Retina (tissue), 1 donor: ENCODE data around the gene GIMAP4.
"Not testable (repeated sequence)": the region's sequence is repeated elsewhere in the genome, so short reads cannot be mapped to it uniquely, and the experiment has no call there.

ENCODE experiments used
- DNase-seq: peaks from one replicate; pipeline ENCODE4 v3.0.0-alpha.2; 2016

GIMAP4 gene

DNA sequence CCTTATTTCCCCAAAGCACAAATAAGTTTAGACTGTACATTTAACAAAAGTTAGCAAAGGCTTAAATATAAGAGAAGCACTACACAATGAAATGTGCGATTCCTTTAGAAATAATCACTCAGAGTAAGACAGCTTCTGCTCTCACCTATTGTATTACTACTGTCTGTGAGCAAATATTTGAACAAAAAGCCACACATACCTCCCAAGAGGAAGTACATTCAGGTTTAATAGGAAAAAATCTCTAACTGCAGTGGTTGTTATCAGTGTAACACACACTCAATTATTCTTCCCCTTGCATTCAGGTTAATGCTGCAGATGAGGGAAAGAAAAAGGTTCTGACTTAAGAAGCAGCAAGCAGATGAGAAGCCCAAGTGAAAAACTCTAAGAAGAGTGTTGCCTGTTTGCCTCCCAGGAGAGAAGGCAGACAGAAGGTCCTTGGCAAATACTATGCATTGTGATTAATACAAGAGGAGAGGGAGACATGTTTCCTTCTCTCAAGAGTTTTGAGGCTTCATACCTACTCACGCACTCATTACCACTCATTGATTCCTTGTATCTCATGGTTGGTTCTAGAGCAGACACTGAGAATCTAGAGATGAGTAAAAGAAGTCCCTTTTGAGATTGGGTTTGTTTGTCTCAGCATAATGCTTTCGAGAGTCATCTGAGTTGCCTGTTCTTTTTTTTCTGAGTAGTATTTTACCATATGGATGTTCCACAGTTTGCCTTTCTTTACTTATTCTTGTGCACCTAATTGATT lies 13.6 kb downstream of the GIMAP4 start:
- DNase-seq: no peak

DNA sequence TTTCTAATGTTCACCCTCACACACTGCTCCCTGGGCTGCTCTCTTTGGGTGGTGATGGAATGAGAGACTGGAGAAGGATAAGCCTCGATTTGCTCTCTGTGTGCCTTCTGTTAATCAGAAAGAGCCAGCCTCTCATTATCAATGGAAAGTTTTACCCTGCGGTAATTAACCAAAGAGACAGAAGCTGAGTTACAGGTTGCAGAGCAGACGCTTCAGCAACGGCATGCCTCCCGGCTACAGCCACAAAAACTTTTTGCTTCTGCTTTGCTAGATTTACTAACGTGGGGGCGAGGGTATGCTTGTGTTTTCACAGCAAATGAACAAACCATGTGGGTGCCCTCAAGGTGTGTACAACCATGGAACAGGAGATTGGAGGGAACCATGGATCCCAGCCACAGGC lies 18.0 kb downstream of the GIMAP4 start:
- DNase-seq: no peak

DNA sequence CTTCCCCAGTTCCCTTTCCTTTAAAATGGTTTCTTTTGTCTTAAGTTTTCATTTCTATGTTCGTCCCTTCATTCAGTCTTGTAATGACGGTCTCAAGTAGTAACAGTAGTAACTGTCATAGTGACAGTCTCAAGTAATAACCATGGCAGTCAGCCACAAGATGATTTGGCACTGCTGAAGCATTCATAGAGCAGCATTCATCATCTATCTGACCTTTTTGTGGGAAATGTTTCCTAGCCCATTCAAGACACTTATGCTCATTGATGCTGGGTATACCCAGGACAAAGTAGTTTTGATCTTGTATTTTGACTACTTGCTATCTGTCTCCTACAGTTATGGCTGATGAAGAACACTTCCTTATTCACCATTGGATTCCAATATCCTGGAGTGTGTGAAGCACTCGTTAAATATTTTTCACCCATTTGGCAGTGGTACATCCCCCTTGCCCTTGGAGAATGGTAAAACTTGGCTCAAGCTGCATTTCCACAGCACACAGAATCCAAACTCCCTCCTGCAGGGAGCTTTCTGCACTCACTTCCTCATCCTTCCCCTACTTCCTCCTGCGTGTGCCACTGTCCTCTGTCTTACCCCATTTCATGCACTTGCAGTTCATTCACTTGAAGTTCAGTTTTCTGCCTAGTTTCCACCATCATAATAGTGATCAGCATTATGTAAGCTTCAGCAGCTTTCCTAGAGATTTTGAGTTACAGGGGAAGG lies 19.0 kb downstream of the GIMAP4 start:
- DNase-seq: no peak

DNA sequence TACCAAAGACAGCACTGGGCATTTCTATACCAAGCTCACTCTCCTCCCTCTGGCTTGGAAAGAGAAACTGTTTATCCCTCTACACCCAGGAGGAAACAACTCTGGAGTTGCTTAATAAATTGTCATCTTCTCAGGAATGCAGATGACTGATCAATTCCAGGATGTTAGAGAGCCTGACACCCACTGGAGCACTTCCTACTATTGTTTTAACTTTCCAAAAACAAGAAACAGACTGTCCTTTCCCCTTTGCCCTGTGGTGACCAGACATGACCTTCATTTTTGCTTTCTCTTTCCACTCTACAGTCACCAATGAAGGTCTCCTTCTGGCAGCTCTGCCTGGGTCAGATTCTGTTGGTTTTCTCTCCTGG lies 19.6 kb downstream of the GIMAP4 start:
- no peak for DNase-seq

DNA sequence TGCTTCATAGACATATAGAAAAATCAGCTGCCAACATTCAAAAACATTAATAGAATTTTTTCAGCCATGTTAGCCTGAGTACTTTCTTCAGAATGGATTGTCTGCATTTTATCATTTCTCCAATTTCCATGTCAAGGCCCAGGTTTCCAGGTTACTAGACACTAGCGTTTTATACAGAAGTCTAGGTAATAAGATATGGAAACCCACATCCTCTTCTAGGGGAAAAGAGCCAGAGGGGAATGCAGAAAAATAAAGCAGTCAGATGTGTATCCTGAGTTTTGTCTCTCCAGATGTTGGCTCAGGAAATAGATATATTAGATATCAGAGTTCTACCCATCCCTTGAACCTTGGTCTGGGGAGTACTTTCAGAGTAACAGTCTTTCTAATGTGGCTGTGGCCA lies 20.4 kb downstream of the GIMAP4 start:
- DNase-seq: no peak

DNA sequence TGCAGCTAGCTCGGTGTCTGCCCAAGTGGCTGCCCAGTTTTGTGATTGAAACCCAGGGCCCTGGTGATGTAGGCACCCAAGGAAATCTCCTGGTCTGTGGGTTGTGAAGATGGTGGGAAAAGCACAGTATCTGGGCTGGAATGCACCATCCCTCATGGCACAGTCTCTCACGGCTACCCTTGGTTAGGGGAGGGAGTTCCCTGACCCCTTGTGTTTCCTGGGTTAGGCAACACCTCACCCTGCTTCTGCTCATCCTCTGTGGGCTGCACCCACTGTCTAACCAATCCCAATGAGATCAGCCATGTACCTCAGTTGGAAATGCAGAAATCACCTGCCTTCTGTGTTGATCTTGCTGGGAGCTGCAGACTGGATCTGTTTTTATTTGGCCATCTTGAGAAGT lies 27.6 kb downstream of the GIMAP4 start:
- no peak for DNase-seq

DNA sequence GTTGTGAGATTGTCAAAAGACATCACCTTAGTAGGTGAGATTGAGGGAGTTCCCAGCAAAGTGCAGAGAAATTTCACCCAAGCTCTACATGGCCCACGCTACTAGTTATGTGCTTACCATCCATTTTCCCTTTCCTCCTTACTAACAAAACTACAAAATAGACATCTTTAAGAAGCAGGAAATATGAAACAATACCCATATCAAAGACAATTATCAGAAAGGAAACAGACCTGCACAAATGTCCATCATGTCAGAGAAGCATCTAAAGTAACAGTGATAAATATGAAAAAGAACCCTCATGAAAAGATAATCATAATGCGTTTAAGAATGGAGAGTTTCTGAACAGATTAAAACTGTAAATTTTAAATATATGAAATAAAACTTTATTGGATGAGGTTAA lies 28.2 kb downstream of the GIMAP4 start:
- no peak for DNase-seq

DNA sequence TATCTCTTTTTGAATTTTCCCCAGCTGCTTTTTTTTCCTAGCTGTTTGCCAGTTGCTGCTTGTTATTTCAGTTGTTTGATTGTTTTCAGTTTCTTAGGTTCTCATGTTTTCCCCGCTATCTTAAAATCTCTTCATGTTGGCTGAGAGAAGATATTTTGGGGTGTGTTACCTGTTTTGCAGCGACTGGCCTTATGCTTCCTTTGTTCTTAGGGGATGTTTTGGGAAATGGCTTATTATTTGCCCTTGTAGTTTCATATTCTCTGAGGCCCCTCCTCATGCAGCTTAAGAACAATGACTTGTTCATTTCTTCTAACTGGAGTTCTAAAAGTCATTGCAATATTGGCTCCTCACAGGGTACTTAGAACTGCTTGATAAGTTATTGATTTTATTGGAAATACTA lies 36.4 kb downstream of the GIMAP4 start:
- DNase-seq: not testable (repeated sequence)

DNA sequence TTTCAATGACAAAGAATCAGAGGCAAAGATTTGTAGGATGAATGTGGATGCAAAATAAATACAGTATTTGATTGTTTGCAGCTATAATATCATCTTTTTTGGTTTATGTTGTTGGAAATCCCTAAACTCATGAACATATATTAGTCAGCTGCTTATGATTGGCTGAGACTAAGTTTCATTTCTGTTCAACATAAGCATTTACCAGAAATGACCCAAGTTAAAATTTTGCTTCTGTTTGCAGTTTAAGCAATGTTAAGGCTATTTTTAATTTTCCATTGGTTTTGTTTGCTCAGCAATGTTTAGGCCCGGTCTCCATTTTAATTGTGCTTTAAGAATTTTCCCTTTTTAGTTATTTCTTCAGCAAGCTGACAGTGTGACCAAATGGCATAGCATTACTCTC lies 43.0 kb downstream of the GIMAP4 start:
- DNase-seq: no peak

DNA sequence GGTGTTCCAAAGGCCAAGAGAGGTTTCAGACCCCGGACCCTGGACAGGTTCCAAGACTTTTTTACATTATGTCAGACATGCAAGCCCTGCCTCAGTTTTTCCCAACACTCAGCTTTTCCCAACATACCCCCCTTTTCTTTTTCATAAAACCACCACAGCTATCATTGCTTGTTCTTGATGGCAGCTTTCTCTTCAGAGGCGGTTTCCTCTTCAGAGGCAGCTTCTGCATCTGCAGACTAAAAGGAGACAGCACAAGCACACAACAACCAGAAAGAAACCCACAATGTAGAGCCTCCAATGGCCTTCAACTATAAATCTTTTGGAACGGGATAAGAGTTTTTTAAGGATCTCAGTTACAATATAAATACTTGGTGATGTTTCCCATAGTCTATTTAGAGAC lies 45.7 kb downstream of the GIMAP4 start:
- DNase-seq: no peak

DNA sequence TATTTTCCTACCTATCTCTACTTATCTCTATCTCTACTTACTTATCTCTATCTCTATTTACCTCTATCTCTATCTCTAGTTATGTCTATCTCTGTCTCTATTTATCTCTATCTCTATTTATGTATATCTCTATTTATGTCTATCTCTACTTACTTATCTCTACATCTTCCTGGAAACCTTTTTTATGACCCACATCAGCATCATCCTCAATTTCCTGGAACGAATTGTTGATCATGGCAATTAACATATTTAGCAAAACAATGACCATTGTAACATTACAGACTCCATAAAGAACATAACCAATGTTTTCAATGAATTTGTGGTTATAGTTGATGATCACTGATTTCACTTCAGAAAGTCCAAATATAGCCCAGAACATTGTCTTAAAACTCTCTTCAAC lies 46.7 kb downstream of the GIMAP4 start:
- no peak for DNase-seq

DNA sequence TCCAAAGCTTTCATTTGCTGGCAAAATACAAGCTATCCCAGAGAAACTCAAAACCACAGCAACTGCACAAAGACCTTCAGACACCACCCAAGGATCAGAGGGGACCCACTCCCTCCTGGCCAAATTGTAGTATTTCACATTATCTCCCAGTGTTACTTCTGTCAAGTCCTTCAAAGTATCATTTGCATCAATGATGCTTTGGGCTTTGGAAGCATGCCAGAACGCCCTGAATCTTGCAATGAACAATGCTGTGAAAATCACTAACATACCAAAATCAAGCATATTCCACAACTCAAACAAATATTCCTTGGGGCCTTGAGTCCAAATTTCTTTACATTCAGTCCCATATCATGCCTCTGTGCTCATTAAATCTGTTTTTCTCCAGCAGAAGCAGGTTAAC lies 47.2 kb downstream of the GIMAP4 start:
- DNase-seq: not testable (repeated sequence)

DNA sequence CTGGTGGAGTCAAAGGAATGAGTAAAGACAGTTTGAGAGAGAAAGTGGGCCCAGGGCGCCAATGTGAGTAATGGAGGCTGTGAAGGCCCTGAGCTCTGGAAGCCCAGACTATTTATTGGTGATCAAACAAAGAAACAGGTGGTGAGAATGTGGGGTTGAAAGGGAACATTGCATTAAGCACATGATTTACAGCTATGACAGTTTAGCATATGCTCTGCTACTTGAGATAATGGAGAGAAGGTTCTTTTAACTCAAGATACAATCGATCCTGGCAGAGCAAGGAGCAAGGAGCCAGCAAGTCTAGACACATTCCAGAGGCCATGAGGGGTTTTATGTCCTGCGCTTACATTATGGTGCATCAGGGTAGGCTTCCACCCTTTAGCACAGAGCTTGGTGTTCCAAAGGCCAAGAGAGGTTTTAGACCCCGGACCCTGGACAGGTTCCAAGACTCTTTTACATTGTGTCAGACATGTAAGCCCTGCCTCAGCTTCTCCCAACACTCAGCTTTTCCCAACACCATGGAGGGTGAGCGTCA lies 48.1 kb downstream of the GIMAP4 start:
- DNase-seq: not testable (repeated sequence)

DNA sequence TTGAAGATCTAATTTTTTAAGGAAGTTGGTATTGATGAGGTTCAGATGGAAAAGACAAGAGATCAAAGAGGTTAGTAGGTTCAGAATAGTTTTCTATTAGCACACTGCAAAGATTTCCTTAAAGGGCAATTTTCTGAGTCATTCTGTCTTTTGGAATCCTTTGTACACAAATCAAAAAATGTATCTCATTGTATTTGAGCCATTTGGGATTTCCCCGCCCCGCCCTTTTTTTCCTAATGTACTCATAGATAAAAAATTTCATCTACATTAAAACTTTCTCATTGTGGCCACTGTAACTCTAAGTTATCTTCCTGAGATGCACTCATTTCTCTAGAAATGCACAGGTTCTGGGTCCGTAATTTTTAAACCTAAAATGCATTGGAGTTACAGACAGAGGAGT lies 52.9 kb downstream of the GIMAP4 start:
- no peak for DNase-seq

DNA sequence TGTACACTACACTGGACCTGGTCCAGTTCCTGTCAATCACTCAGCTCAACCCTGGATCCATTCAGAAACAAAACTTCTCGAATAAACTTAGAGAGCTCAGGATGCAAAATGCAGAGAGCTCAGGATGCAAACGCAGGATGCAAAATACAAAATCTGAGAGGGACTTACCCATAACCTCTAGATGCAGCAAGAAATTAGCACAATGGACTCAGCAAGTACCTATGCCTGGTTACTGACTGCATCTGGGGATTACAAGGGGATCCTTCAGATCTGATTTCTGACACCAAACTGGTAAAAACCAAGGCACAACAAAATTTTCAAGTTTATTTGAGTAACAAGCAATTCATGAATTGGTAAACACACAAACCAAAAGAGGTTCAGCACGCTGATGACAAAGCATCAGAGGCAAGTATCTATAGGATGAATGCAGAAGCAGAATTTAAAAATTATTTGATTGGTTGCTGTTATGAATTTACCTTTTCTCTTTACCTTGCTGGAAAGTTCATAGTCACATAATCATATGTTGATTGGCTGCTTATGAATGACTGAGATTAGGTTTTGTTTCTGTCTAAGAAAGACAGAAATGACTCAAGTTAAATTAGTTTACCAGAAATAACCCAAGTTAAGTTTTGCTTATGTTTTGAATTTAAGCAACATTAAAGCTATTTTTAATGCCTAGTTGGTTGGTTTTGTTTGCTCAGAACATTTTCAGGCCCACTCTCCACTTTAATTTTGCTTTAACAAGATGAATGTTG lies 53.6 kb downstream of the GIMAP4 start:
- no peak for DNase-seq

DNA sequence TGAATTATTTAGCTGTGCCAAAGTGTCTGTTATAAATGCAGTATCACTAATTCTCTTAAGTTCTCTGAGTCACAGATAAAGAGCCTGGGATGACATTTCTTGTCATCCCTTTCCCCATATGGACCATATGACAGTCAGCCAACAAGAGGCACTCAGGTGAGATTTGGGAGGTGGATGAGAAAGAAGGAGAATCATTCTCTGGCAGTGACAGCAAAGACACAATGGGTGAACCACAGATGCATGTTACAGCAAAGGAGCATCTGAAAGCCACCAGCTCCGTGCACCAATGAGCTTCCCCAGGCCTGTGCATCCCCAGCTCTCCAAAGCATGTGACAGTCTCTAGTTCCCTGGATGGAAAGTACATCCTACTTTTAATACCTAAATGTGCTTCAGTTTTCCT lies 54.2 kb downstream of the GIMAP4 start:
- DNase-seq: no peak
